Lung microvascular endothelial cell (primary cell): ENCODE data around the gene ADI1. TPM values are rescaled to one million over a fixed set of nuclear protein-coding genes. Genes with fewer than 3 reads are reported as not detected.

Experiments
- DNase-seq, 2 donors: peaks; one replicate each; pipeline versions ENCODE4 v3.0.0 to v3.0.0-alpha.2; 2010; ENCODE audit warnings: low read depth in 2 of 2
- total RNA-seq: library from RNA; depleted of rRNA; stranded (reverse); fragments of >200 nt; gene quantifications from 2 replicates; pipeline ENCODE4 v1.2.1, GENCODE V29; 2014

Gene ADI1
- 45.1 and 56.5 TPM in 2 replicates for total RNA-seq

DNA sequence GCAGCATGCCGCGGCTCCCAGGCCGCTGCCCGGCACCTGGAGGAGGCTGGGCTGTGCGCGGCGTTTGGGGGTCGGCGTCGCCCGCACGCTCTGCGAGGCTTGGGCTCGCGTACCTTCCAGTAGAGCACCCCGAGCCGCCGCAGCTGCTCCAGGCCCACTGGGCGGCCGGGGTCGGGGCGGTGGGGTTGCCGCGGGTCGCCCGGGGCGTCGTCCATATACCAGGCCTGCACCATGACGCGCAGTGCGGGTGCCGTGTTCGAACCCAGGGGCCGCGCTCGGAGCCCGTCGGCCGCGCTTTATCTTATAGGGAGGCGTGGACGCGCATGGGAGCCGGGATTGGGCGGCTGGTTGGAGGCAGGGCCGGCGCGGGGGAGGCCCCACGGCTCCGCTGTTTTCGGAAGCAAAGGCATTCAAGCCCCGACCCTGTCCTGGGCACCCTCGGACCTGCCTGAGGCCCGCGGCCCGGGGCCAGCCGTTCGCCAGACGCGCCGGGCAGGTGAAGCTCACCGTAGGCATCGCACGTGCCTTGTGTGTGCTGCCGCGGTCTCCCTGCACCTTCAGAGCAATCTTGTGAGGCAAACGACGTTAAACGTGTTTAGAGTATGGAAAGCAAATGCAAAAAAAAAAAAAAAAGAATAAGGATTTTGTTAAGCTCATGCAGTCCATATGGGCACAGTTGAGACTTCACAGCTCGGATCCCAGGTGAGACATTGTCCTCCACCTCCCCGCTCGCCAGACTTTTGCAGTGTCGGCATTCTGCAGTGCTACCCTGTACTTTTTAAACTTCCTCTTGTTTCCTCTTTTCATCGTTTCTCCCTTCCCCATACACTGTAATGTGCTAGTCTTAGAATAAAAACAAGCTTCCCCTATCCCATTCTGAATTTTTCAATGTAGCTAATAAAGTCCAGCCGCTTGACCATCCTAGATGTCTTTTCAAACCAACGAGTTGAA lies at the start of gene ADI1:
Gene ADI1, minus strand, starts transcription at position 277 of the 951 bp plus-strand sequence. Its CDS starts 44 bp downstream, at position 233.
- peak; percentile 82 to 87 for DNase-seq

- no peak for DNase-seq
These were observed 47.5 kb upstream of the ADI1 start for GRCh38 chr2:3566806-3567205.

- DNase-seq, result no peak
These were observed 45.8 kb upstream of the ADI1 start for GRCh38 chr2:3565117-3565516.

DNA sequence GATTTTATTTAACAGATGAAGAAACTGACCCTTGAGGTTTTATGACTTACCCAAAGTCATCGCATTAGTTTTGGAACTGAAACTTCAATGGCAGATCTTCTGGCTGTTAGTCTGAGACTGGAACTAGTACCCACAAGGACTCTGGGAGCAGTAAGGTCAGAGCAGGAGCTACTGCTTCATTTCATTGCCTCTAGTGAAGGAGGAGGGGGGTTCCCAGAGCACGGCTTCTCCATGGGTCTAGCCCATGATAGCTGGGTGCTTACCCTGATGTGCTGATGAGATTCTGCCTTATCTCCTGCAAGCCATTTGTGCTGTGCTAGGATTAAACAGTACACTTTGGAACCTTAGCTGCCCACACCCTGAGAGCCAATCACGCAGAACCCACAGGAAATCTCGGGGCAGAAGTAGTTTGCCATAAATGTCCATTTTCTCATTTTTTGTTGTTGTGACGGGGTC lies 44.2 kb upstream of the ADI1 start:
- no peak for DNase-seq

- DNase-seq, result peak; percentile 99
These were observed 39.1 kb upstream of the ADI1 start, which contains the start of gene RNASEH1 for GRCh38 chr2:3558205-3559014. Gene RNASEH1 (minus strand): TSS chr2:3558333. CDS start chr2:3558260, 73 bp downstream.

DNA sequence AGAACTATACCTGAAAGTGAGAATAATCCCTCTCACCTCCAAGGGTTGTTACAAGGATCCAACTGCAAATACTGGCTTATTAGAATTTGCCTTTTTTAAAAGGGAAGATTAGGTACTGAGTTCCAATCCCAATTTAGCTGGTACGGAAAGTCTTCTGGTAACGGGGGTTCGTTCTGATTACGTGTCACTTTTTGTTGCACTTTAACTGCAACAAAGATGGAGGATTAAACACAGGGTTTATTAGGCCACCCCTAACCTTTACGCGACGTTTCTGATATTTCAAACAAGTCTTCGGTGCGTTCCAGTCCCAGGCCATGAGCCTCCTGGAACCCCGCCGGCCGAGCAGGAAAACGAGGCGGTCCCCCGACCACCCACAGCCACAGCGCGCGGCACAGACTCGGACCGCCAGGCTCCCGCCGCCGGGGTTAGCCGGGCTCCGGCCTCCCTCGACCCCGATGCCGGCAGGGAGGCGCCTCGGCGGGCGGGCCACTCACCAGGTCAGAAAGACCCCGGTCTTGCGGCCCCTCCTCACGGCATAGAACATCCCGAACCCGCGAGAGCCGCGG lies 38.4 kb upstream of the ADI1 start:
- no peak for DNase-seq

- no peak for DNase-seq
These were observed 34.6 kb upstream of the ADI1 start for GRCh38 chr2:3553946-3554345.

DNA sequence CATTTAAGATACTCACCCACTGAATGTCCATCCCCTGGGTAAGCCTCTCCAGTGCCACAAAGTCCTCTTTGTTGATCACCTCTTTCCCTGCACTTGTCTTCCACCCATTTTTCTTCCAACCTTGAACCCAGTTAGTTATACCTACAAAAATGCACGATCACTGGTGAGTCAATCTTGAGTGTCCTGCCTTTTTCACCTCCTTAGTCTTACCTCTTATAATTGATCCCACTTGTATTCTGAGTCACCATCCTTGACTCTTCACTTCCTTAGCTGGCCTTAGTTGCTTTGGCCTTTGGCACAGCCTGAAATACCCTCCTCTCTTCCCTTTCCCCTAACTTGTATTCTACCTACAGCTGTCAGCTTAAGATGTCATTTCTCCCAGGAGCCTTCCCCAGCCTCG lies 28.6 kb upstream of the ADI1 start:
- DNase-seq, result no peak

DNA sequence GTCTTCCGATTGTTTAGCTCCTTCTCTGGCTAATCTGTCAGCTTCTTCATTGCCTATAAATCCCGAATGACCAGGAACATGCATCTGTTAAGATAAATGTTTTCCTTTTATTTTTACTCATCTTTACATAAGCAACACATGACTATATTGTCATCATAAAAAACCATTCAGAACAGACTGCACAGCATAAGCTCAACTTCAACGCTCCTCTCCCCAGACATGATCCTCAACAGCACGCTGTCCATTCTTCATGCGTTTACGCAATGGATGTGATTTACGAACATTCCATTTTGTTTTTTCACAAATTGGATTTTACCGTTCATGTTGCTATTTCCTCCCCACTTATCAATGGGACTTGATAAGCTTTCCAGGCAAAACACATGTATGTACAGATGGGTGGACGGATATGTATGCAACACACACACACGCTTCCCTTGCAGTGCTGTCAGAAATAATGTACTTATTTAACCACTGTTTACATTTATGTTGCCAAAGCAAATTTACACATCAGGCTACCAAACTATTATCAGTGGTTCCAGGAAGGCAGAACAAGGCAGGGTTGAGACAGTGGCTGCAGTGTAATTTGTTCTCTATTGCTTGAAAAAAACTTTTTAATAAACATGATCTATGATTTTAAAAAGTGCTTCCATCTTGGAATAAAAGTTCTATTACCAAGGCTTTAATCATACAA lies 26.6 kb upstream of the ADI1 start:
- DNase-seq, result no peak

GRCh38 chr2:3543023-3543683 lies 23.8 kb upstream of the ADI1 start:
- DNase-seq, result no peak

GRCh38 chr2:3542107-3542506 lies 22.8 kb upstream of the ADI1 start:
- DNase-seq, result no peak

GRCh38 chr2:3539836-3540235 lies 20.5 kb upstream of the ADI1 start:
- DNase-seq, result no peak

DNA sequence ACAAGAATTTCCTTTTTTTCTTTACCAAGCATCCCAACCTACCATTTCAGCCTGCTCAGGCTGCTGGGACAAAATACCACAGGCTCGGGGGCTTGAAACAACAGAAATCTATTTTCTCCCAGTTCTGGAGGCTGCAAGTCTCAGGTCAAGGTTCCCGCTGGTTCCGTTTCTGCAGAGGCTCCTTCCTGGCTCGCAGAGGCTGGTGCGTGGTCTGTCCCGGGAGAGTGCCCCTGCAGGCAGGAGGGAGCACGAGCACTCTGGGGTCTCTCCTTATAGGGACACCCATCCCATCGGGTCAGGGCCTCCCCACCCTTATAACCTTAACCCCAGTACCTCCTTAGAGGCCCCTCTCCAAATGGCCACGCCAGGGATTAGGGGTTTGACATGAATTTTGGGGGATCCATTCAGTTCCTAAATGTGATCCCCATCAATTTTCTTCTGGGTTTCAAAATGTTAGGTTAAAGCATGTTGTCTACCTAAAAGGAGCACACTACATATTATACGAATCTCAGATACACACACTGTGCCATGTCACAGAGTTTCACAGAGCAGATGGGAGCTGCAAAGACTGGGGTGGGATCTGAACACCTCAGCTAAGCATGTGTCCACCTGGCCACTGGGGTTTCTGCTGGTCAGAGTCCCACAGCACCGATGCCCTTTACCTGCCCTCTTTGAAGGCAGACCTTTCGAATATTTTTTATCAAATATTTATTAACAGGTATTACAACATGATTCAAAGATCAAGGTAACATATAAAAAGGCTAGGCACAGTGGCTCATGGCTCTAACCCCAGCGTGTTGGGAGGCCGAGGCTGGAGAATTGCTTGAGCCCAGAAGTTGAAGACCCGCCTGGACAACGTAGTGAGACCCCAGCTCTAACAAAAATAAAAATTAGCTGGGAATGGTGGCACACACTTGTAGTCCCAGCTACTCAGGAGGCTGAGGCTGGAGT lies 17.6 kb upstream of the ADI1 start:
- DNase-seq, result peak; percentile 62 to 71

DNA sequence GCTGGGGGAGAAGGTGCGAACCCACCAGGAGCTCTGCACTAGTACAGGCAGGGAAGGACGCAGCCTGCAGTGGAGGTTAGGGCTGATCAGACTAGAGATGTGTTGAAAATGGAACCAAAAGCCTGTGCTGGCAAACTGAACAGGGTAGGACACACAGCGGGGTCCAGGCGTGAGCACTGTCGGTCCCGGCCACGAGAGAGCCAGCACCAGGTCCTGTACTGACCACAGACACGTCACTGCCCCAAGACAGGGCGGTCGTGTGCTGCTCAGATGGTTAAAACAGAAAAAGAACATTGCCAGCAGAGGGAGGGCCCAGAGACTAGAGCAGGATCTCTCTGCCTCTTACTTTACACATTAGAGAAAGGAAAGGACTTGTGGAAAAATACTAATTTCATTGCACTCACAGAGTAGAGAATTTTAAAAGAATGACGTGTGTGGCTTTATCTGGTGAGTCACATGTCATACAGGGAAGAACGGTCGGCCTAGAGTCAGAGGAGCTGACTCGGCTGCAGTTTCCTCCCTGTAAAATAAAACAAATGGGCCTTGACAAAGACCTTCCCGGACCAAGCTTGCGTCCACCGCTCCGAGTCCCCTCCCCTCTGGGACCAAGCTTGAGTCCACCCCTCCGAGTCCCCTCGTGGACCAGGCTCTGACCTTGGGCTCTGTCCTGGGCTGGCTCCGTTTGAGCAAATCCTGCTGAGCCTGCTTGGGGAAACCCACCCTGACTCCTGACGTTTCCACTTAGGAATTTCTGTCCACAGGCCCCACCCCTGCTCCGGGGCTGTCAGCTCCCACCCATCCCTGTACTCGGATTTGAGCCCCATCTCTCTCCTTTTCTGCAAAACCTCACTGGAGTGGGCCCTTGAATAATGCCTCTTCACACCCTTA lies 16.7 kb upstream of the ADI1 start:
- peak; percentile 84 to 87 for DNase-seq

DNA sequence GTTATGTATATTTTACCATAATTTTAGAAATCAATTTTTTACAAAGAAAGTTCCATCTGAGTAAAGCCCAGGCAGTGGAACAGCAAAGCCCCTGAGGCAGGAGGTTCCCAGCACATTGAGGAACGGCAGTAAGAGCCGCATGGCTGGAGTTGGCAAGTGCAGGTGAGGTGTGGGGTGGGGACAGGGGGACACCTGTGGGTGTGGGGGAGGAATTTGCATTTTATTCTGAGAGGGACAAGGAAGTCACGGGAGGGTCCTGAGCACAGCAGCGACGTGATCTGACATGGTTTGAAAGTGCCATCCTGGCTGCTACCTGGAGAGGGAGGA lies 16.1 kb upstream of the ADI1 start:
- no peak for DNase-seq

DNA sequence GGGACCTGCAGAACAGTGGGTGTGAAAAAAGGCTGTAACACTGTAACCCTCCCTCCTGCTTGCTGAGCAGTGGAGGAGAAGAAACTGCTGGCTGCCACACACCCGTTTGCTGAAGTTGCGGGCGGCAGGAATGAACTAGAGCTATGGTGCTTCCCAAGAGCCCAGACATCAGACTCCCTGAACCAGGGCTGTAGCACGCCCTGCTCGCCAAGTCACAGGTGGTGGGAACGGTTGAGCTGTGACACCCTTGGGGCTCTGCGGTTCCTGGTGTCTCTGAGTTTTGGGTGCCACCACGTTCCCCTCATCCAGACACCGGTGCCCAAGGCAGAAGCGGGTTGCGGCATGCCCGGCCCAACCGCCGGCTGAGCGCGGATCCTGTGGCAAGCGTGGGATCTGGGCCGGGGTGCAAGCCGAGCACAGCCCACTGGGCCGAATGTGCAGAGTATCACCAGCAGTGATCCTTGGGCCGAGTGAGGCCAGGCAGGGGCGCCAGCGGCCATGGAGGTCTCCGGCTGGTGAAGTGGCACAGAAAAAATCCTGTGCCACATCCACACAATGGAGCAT lies 15.0 kb upstream of the ADI1 start:
- no peak for DNase-seq

- no peak for DNase-seq
These were observed 14.5 kb upstream of the ADI1 start for GRCh38 chr2:3533836-3534235.

- DNase-seq, result no peak
These were observed 13.6 kb upstream of the ADI1 start for GRCh38 chr2:3532941-3533340.
